ENCODE data around the gene NR2F1-AS1. TPM values are rescaled to one million over a fixed set of nuclear protein-coding genes. Genes with fewer than 3 reads are reported as not detected.

Gene NR2F1-AS1
- polyA plus RNA-seq, 3 donors = not detected

DNA sequence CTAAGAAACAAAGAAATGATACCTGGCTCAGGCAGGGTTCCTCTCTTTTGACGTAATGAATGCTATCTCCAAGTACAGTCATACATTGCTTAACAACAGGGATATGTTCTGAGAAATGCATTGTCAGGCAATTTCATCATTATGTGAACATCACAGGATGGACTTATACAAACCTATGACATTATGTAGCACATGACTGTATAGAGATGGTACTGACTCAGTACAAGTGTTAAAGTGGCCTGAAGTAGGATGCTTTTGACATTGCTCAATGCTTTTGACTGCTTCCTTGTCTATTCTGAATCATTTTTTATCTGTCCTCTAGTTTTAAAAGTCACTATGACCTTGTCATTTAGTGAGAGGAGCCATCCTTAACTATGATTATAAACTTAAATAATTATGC lies 147.6 kb downstream of the NR2F1-AS1 start:
- no peak overlapping the region for H3K4me2 ChIP-seq (replicated peaks; ENCODE audit: extremely low read depth, low read length, poor library complexity, severe bottlenecking)
- no peak for TF ChIP-seq CTCF (IDR thresholded peaks at IDR 0.05)
- DNase-seq = no peak
- H3K36me3 Mint-ChIP-seq = no peaks in the 10 kb centered on the region
- H3K27ac ChIP-seq (ENCODE audit: low read depth in 1 of 2, low read length in 2 of 2) = no peak overlapping the region
- no peaks in the 10 kb centered on the region for H3K4me1 ChIP-seq (ENCODE audit: control insufficient read depth in 1 of 2, insufficient read depth in 2 of 2, low read length in 2 of 2)
- WGBS (ENCODE audit: insufficient coverage) = 80% methylated on average over 1 of the region's 1 CpG
- H3K4me3 Mint-ChIP-seq = no peak overlapping the region
- no peaks in the 10 kb centered on the region for H3K27me3 ChIP-seq (ENCODE audit: control insufficient read depth in 2 of 2, insufficient read depth in 2 of 2, low read length in 2 of 2)
- H3K79me2 ChIP-seq (ENCODE audit: insufficient read depth, low read length) = no peaks in the 10 kb centered on the region
- H3K27me3 Mint-ChIP-seq (ENCODE audit: low read depth in 3 of 3) = peaks cover 0 to 2% (median 2%) of the 10 kb centered on the region in 3 donors
- H3K36me3 ChIP-seq (replicated peaks in 1 of 2; ENCODE audit: control insufficient read depth in 1 of 2, insufficient read depth in 2 of 2, low read length in 2 of 2) = no peaks in the 10 kb centered on the region
- no peaks in the 10 kb centered on the region for H3K9me3 Mint-ChIP-seq
- H2AFZ ChIP-seq (ENCODE audit: insufficient read depth, low read depth, low read length, poor library complexity, severe bottlenecking) = no peak overlapping the region
- H3K27ac Mint-ChIP-seq = no peak overlapping the region
- no peaks in the 10 kb centered on the region for H4K20me1 ChIP-seq (ENCODE audit: insufficient read depth, low read length)
- intact Hi-C loops (cut with micrococcal nuclease) = no loop called here
- H3K9me3 ChIP-seq (replicated peaks in 1 of 2; ENCODE audit: control insufficient read depth in 1 of 2, insufficient read depth in 1 of 2, low read length in 2 of 2) = no peaks in the 10 kb centered on the region
- no peaks in the 10 kb centered on the region for H3K4me1 Mint-ChIP-seq
- H3K4me3 ChIP-seq (replicated peaks in 1 of 3; ENCODE audit: low read depth in 2 of 3, low read length in 3 of 3) = no peak overlapping the region
- H3K9ac ChIP-seq (ENCODE audit: insufficient read depth, low read length, poor library complexity, severe bottlenecking) = no peak overlapping the region

GRCh38 chr5:93431250-93431649 lies 149.8 kb downstream of the NR2F1-AS1 start:
- Histone ChIP-seq H3K4me3 (replicated peaks in 1 of 3; ENCODE audit: low read depth in 2 of 3, low read length in 3 of 3) (no peak overlapping the region), H2AFZ (ENCODE audit: insufficient read depth, low read depth, low read length, poor library complexity, severe bottlenecking) (no peak overlapping the region), H3K36me3 (replicated peaks in 1 of 2; ENCODE audit: control insufficient read depth in 1 of 2, insufficient read depth in 2 of 2, low read length in 2 of 2) (no peaks in the 10 kb centered on the region), H3K9me3 (replicated peaks in 1 of 2; ENCODE audit: control insufficient read depth in 1 of 2, insufficient read depth in 1 of 2, low read length in 2 of 2) (no peaks in the 10 kb centered on the region), H4K20me1 (ENCODE audit: insufficient read depth, low read length) (no peaks in the 10 kb centered on the region), H3K9ac (ENCODE audit: insufficient read depth, low read length, poor library complexity, severe bottlenecking) (no peak overlapping the region), H3K4me1 (ENCODE audit: control insufficient read depth in 1 of 2, insufficient read depth in 2 of 2, low read length in 2 of 2) (no peaks in the 10 kb centered on the region), H3K27ac (ENCODE audit: low read depth in 1 of 2, low read length in 2 of 2) (no peak overlapping the region), H3K4me2 (replicated peaks; ENCODE audit: extremely low read depth, low read length, poor library complexity, severe bottlenecking) (no peak overlapping the region), H3K27me3 (ENCODE audit: control insufficient read depth in 2 of 2, insufficient read depth in 2 of 2, low read length in 2 of 2) (no peaks in the 10 kb centered on the region), H3K79me2 (ENCODE audit: insufficient read depth, low read length) (no peaks in the 10 kb centered on the region)
- no CpG with 5 or more reads among the region's 1 CpG for WGBS (ENCODE audit: insufficient coverage)
- TF ChIP-seq CTCF (IDR thresholded peaks at IDR 0.05) = no peak
- H3K27ac Mint-ChIP-seq = no peak overlapping the region
- H3K36me3 Mint-ChIP-seq = no peaks in the 10 kb centered on the region
- H3K4me1 Mint-ChIP-seq = no peaks in the 10 kb centered on the region
- DNase-seq = no peak
- no peak overlapping the region for H3K4me3 Mint-ChIP-seq
- intact Hi-C loops (cut with micrococcal nuclease) = no loop called here
- H3K9me3 Mint-ChIP-seq = no peaks in the 10 kb centered on the region
- peaks cover 0 to 2% (median 2%) of the 10 kb centered on the region in 3 donors for H3K27me3 Mint-ChIP-seq (ENCODE audit: low read depth in 3 of 3)
